Endothelial cell of umbilical vein (primary cell): Measurements from ENCODE around the gene GPS1. TPM values are rescaled to one million over a fixed set of nuclear protein-coding genes. Genes with fewer than 3 reads are reported as not detected.

Experiments used
- BruUV-seq: library from RNA; stranded (reverse); fragments of 400-500 nt; replicated peaks from 2 replicates; lab custom pipeline; 2021; lab: Mats Ljungman, UMichigan
- CTCF ChIA-PET: fragments of 300-600, 350-600 bp; sonication (Branson Sonifier 250); formaldehyde crosslinking; loops from one replicate; lab custom pipeline; 2021; ENCODE audit warnings: antibody characterized with exemption, inconsistent platforms; lab: Charles Lee
- POLR2A ChIA-PET: fragments of 300-600, 350-600 bp; sonication (Branson Sonifier 250); formaldehyde crosslinking; loops from one replicate; lab custom pipeline; 2021; ENCODE audit warnings: antibody characterized with exemption, inconsistent platforms; lab: Charles Lee
- DNase-seq: peaks from one replicate; pipeline ENCODE4 v3.0.0-alpha.2; 2011; ENCODE audit warnings: low read depth, low spot score
- FAIRE-seq: peaks from 2 replicates; lab custom pipeline; 2011; peaks lifted over from hg19 to GRCh38; lab: Jason Lieb, UNC
- H2AFZ ChIP-seq: 2 replicates; pipeline ENCODE4 v1.6.0; 2012; ENCODE audit warnings: low read depth, low read length, control low read depth, inconsistent platforms
- H3K27ac ChIP-seq: 2 replicates; pipeline ENCODE4 v1.5.1; 2011; ENCODE audit warnings: low read depth, mild to moderate bottlenecking, control low read depth, low read length, moderate library complexity; ENCODE audit not compliant: insufficient read depth
- H3K27me3 ChIP-seq, 2 experiments: 2 replicates each; pipeline versions ENCODE4 v1.6.0 to v1.6.1; 2011; ENCODE audit warnings: low read length in 2 of 2, mixed read lengths in 1 of 2; ENCODE audit not compliant: control insufficient read depth in 2 of 2, insufficient read depth in 2 of 2
- H3K36me3 ChIP-seq, 2 experiments: 2 replicates in 1 of 2; 3 replicates in 1 of 2; pipeline ENCODE4 v1.5.1; 2011; ENCODE audit warnings: low read length in 2 of 2, mild to moderate bottlenecking in 1 of 2, moderate library complexity in 1 of 2; ENCODE audit not compliant: control insufficient read depth in 2 of 2, insufficient read depth in 2 of 2; ENCODE audit errors: extremely low read depth in 1 of 2
- H3K4me1 ChIP-seq: 3 replicates; pipeline ENCODE4 v1.5.1; 2011; ENCODE audit warnings: mild to moderate bottlenecking, low read length; ENCODE audit not compliant: control insufficient read depth, insufficient read depth; ENCODE audit errors: extremely low read depth
- H3K4me2 ChIP-seq: 2 replicates; pipeline ENCODE4 v1.6.1; 2011; ENCODE audit warnings: low read length, control low read depth, mixed read lengths; ENCODE audit not compliant: insufficient read depth
- H3K4me3 ChIP-seq, 3 experiments: fragments of 200-600 bp in 1 of 3; sonication (generic), shearing (Covaris generic) in 1 of 3; replicated peaks in 1 of 3; 2 replicates each; pipeline ENCODE4 v1.5.1; 2011 to 2016; ENCODE audit warnings: control low read depth in 3 of 3, low read length in 3 of 3, mild to moderate bottlenecking in 2 of 3, inconsistent platforms in 1 of 3, low read depth in 1 of 3, moderate library complexity in 1 of 3; ENCODE audit not compliant: insufficient read depth in 1 of 3
- H3K79me2 ChIP-seq: 2 replicates; pipeline ENCODE4 v1.6.0; 2012; ENCODE audit warnings: low read length, inconsistent platforms; ENCODE audit not compliant: control insufficient read depth, insufficient read depth
- H3K9ac ChIP-seq: replicated peaks from 2 replicates; pipeline ENCODE3; 2011; ENCODE audit warnings: low read length, control low read depth; ENCODE audit not compliant: insufficient read depth; ENCODE audit errors: extremely low read depth
- H3K9me1 ChIP-seq: replicated peaks from 3 replicates; pipeline ENCODE4 v1.6.0; 2011; ENCODE audit warnings: mild to moderate bottlenecking, low read length; ENCODE audit not compliant: control insufficient read depth, insufficient read depth; ENCODE audit errors: extremely low read depth
- H3K9me3 ChIP-seq: replicated peaks from 2 replicates; pipeline ENCODE4 v1.5.1; 2012; ENCODE audit warnings: low read length, inconsistent platforms; ENCODE audit not compliant: control insufficient read depth, insufficient read depth
- H4K20me1 ChIP-seq: replicated peaks from 2 replicates; pipeline ENCODE3; 2011; ENCODE audit warnings: mild to moderate bottlenecking, low read length; ENCODE audit not compliant: control insufficient read depth, insufficient read depth; ENCODE audit errors: extremely low read depth
- CTCF ChIP-seq, 2 donors: IDR thresholded peaks; 1 replicate in 1 of 2; 2 replicates in 1 of 2; pipeline ENCODE4 v1.5.1; 2011; ENCODE audit warnings: low read length in 2 of 2, mild to moderate bottlenecking in 2 of 2, moderate library complexity in 2 of 2, control low read depth in 1 of 2, inconsistent platforms in 1 of 2, low read depth in 1 of 2; ENCODE audit not compliant: insufficient read depth in 1 of 2; ENCODE audit errors: extremely low read depth in 1 of 2
- EZH2 ChIP-seq: IDR thresholded peaks from 2 replicates; pipeline ENCODE4 v1.6.1; 2012; ENCODE audit warnings: borderline replicate concordance, low read depth, mild to moderate bottlenecking, moderate library complexity, low read length, inconsistent platforms; ENCODE audit not compliant: severe bottlenecking
- FOS ChIP-seq: IDR thresholded peaks from 2 replicates; pipeline ENCODE4 v1.6.1; 2011; ENCODE audit warnings: mild to moderate bottlenecking, low read length, moderate library complexity, borderline replicate concordance; ENCODE audit not compliant: insufficient read depth
- GATA2 ChIP-seq: IDR thresholded peaks from 2 replicates; pipeline ENCODE4 v1.7.0; 2011; ENCODE audit warnings: low read depth, mild to moderate bottlenecking, moderate library complexity, mixed read lengths, low read length; ENCODE audit not compliant: insufficient read length, insufficient read depth
- JUN ChIP-seq: IDR thresholded peaks from 2 replicates; pipeline ENCODE4 v1.6.1; 2011; ENCODE audit warnings: borderline replicate concordance, low read depth; ENCODE audit not compliant: insufficient read length, insufficient read depth
- MAX ChIP-seq: IDR thresholded peaks from 2 replicates; pipeline ENCODE4 v1.6.1; 2011; ENCODE audit not compliant: insufficient read depth, insufficient read length
- MYC ChIP-seq: IDR thresholded peaks from one replicate; pipeline ENCODE4 v1.6.1; 2011; ENCODE audit warnings: mild to moderate bottlenecking, low read depth, low read length
- POLR2A ChIP-seq: IDR thresholded peaks from 2 replicates; pipeline ENCODE4 v1.6.1; 2012; ENCODE audit warnings: low read depth, mild to moderate bottlenecking, control low read depth, low read length
- POLR2AphosphoS5 ChIP-seq: IDR thresholded peaks from 2 replicates; pipeline ENCODE4 v1.6.1; 2012; ENCODE audit warnings: low read depth, mild to moderate bottlenecking, control low read depth, low read length, moderate library complexity; ENCODE audit not compliant: insufficient read depth
- dilution Hi-C: fragments of 300-500 bp; cut with MboI; formaldehyde crosslinking; loops from one replicate; pipeline ENCODE4 v1.15.0; 2019; ENCODE audit warnings: low sequenced_read_pairs; ENCODE audit not compliant: extremely low pct_ligation_motif_present
- intact Hi-C: fragments of 100-400 bp; cut with micrococcal nuclease; formaldehyde crosslinking; loops from one replicate; pipeline ENCODE4 v1.10.0; 2022
- polyA plus RNA-seq, 4 experiments: library from polyadenylated mRNA; depleted of rRNA in 3 of 4; stranded (reverse) in 3 of 4; unstranded in 1 of 4; fragments of >200 nt; gene quantifications; 2 replicates each; pipeline versions ENCODE4 v1.2.1 to v1.2.3, GENCODE V29; 2011 to 2012; ENCODE audit warnings: missing spikeins in 1 of 4
- total RNA-seq: library from RNA; stranded (reverse); gene quantifications from 2 replicates; pipeline ENCODE4 v1.2.3, GENCODE V29; 2021

The GPS1 gene
- total and polyA plus RNA-seq, 2 donors (not counting 3 experiments of a cell fraction or from before 2014, with no cell fraction given): 116 to 178 TPM

GRCh38 chr17:82017612-82018151 lies 34.0 kb upstream of the GPS1 start:
- dilution Hi-C loops (no loop called here), intact Hi-C loops (no loop called here)

More at GRCh38 chr17:82017612-82018151, 34.0 kb upstream of the GPS1 start:
- TF ChIP-seq POLR2AphosphoS5 (no peak), EZH2 (no peak), GATA2 (no peak), POLR2A (no peak), MAX (no peak), FOS (no peak), JUN (no peak), MYC (no peak), CTCF (IDR thresholded peaks at IDR 0.05; ENCODE audit: extremely low read depth in 1 of 2, insufficient read depth in 1 of 2, low read depth in 1 of 2, low read length in 2 of 2) (no peak)
- FAIRE-seq (no peak), DNase-seq (no peak)
- POLR2A ChIA-PET: no interaction called here
- H3K36me3 ChIP-seq: no peaks in the 10 kb centered on the region
- H3K79me2 ChIP-seq: peaks cover 5% of the 10 kb centered on the region
- no peaks in the 10 kb centered on the region for H3K9me1 ChIP-seq
- H3K4me3 ChIP-seq: no peak overlapping the region
- CTCF ChIA-PET: interaction anchor here (2.6 to 9.1 kb wide), 2 partner anchors 14 to 58 kb away, joined by 8 to 345 read pairs; partner anchors contain the start of gene NOTUM
- no peak overlapping the region for H3K4me2 ChIP-seq
- no peak overlapping the region for H3K9ac ChIP-seq
- no peaks in the 10 kb centered on the region for H4K20me1 ChIP-seq
- no peaks in the 10 kb centered on the region for H3K9me3 ChIP-seq
- no TSS peak for BruUV-seq
- no peak overlapping the region for H2AFZ ChIP-seq
- H3K27ac ChIP-seq: no peak overlapping the region
- H3K27me3 ChIP-seq: no peaks in the 10 kb centered on the region
- peaks cover 7% of the 10 kb centered on the region for H3K4me1 ChIP-seq
